K562 (cell line): ENCODE results near the gene ICAM1. TPM values are rescaled to one million over a fixed set of nuclear protein-coding genes. Genes with fewer than 3 reads are reported as not detected.
A peak's percentile ranks its signal among the peaks of the same experiment; 100 is the strongest.

Experiments
- ATF7 ChIP-seq: fragments of 450-650 bp; IDR thresholded peaks from 2 replicates; pipeline ENCODE4 v1.7.1; 2014; ENCODE audit warnings: mild to moderate bottlenecking, moderate library complexity
- CBFA2T2 ChIP-seq: fragments of 450-650 bp; conservative IDR thresholded peaks from 2 replicates; pipeline ENCODE4 v1.6.1; 2017; ENCODE audit warnings: mild to moderate bottlenecking
- FOXA1 ChIP-seq: fragments of 450-650 bp; IDR thresholded peaks from 2 replicates; pipeline ENCODE4 v1.6.1; 2016; ENCODE audit warnings: mild to moderate bottlenecking, borderline replicate concordance
- HES1 ChIP-seq: fragments of 450-650 bp; IDR thresholded peaks from 2 replicates; pipeline ENCODE4 v1.6.1; 2016; ENCODE audit warnings: low read depth, mild to moderate bottlenecking, moderate library complexity
- HNRNPK ChIP-seq: fragments of 200-400 bp; formaldehyde crosslinking; IDR thresholded peaks from one replicate; pipeline ENCODE4 v1.6.1; 2018; ENCODE audit warnings: mild to moderate bottlenecking, low read depth, low read length; ENCODE audit not compliant: poor library complexity, severe bottlenecking
- JUND ChIP-seq, 2 experiments: IDR thresholded peaks; 2 replicates in 1 of 2; 3 replicates in 1 of 2; pipeline ENCODE4 v1.6.1; 2011; ENCODE audit warnings: borderline replicate concordance in 2 of 2, low read depth in 2 of 2, low read length in 2 of 2, improper control_type of control experiment in 1 of 2, missing biosample characterization in 1 of 2, missing genetic modification characterization in 1 of 2, missing genetic modification reagents in 1 of 2
- KDM1A ChIP-seq, 2 experiments: fragments of 450-650 bp; IDR thresholded peaks; 2 replicates each; pipeline ENCODE4 v1.6.1; 2016; ENCODE audit warnings: mild to moderate bottlenecking in 2 of 2
- KLF10 ChIP-seq: fragments of 250-450 bp; sonication (Bioruptor Pico); IDR thresholded peaks from 2 replicates; pipeline ENCODE4 v1.6.1; 2021; ENCODE audit warnings: matching md5 sums
- NCOA4 ChIP-seq: fragments of 450-650 bp; IDR thresholded peaks from 2 replicates; pipeline ENCODE4 v1.6.1; 2018; ENCODE audit warnings: mild to moderate bottlenecking; ENCODE audit not compliant: partially characterized antibody
- NFE2 ChIP-seq: IDR thresholded peaks from 2 replicates; pipeline ENCODE4 v1.6.1; 2014; ENCODE audit warnings: antibody characterized with exemption, low read depth
- PPARD ChIP-seq: fragments of 250-450 bp; sonication (Bioruptor Pico); IDR thresholded peaks from 2 replicates; pipeline ENCODE4 v1.8.0; 2022; ENCODE audit warnings: inconsistent platforms, mild to moderate bottlenecking, moderate library complexity
- PTBP1 ChIP-seq: fragments of 200-400 bp; formaldehyde crosslinking; IDR thresholded peaks from 2 replicates; pipeline ENCODE4 v1.6.1; 2017; ENCODE audit warnings: low read depth, low read length
- TBL1XR1 ChIP-seq, 2 experiments: IDR thresholded peaks; 2 replicates each; pipeline ENCODE4 v1.6.1; 2012; ENCODE audit warnings: improper control_type of control experiment in 2 of 2, low read length in 2 of 2, mild to moderate bottlenecking in 1 of 2
- TFAP4 ChIP-seq: sonication (generic); formaldehyde crosslinking; IDR thresholded peaks from 2 replicates; pipeline ENCODE4 v1.8.0; 2022; ENCODE audit warnings: missing genetic modification reagents, mild to moderate bottlenecking, moderate library complexity, borderline replicate concordance
- USF1 ChIP-seq: sonication (generic); formaldehyde crosslinking; IDR thresholded peaks from 2 replicates; pipeline ENCODE4 v1.9.0; 2022; ENCODE audit warnings: mild to moderate bottlenecking, missing genetic modification reagents
- ZBTB49 ChIP-seq: sonication (generic); formaldehyde crosslinking; IDR thresholded peaks from 2 replicates; pipeline ENCODE4 v1.8.0; 2022; ENCODE audit warnings: missing genetic modification reagents, mild to moderate bottlenecking, borderline replicate concordance
- ZFP36 ChIP-seq: fragments of 150-350 bp; IDR thresholded peaks from 2 replicates; pipeline ENCODE4 v1.6.1; 2018; ENCODE audit warnings: low read length, low read depth; ENCODE audit not compliant: partially characterized antibody
- ZNF146 ChIP-seq: IDR thresholded peaks from one replicate; pipeline ENCODE4 v1.6.1; 2018; ENCODE audit warnings: missing compliant biosample characterization; ENCODE audit not compliant: unreplicated experiment
- ZNF174 ChIP-seq: fragments of 250-450 bp; sonication (Bioruptor Pico); IDR thresholded peaks from 2 replicates; pipeline ENCODE4 v1.4.0; 2020; ENCODE audit warnings: mild to moderate bottlenecking
- ZNF184 ChIP-seq: sonication (generic); formaldehyde crosslinking; IDR thresholded peaks from 2 replicates; pipeline ENCODE4 v1.5.0; 2020; ENCODE audit warnings: missing genetic modification reagents
- ZNF655 ChIP-seq: fragments of 250-450 bp; sonication (Bioruptor Pico); IDR thresholded peaks from 2 replicates; pipeline ENCODE4 v1.5.0; 2021
- polyA plus RNA-seq, 8 experiments: library from polyadenylated mRNA; depleted of rRNA in 4 of 8; stranded (reverse) in 5 of 8; unstranded in 3 of 8; fragments of >200 nt; fragmentation: Nextera tagmentation in 2 of 8; fragmentation: Illumina TruSeq in 1 of 8; extraction: Ambion mirVana in 2 of 8; extraction: Trizol in 1 of 8; gene quantifications; 2 replicates each; pipeline versions ENCODE4 v1.2.1 to v1.2.3, GENCODE V29; 2011 to 2014; ENCODE audit warnings: inconsistent platforms in 1 of 8, missing spikeins in 1 of 8
- total RNA-seq, 7 experiments: library from RNA; depleted of rRNA in 6 of 7; stranded (reverse); fragments of >200 nt in 6 of 7; fragmentation: Illumina TruSeq in 2 of 7; extraction: Trizol in 2 of 7; gene quantifications; 2 replicates each; pipeline versions ENCODE4 v1.2.1 to v1.2.3, GENCODE V29; 2011 to 2021; ENCODE audit warnings: low replicate concordance in 1 of 7

Gene ICAM1
- total and polyA plus RNA-seq, 9 of the 15 experiments (the other 6 are each of a cell fraction or from before 2014, with no cell fraction given): 2.3 to 24.4 (median 13.4) TPM

- TF ChIP-seq ZNF655 (CRISPR knock-in tag): no peak
- TF ChIP-seq ZNF146 (CRISPR knock-in tag): no peak
- TF ChIP-seq TBL1XR1 (IDR thresholded peaks at IDR 0.05; ENCODE audit: low read length in 2 of 2): peak in 1 of 2 experiments; percentile 53; a peak in 1 of 4 replicates
- peak; percentile 42 for TF ChIP-seq ATF7
- no peak for TF ChIP-seq PPARD (CRISPR knock-in tag)
- 0 out of 2 replicates have a peak, but pooled peaks have one; percentile 7 for TF ChIP-seq USF1 (CRISPR knock-in tag)
- peak; percentile 92 for TF ChIP-seq TFAP4 (CRISPR knock-in tag)
- no peak for TF ChIP-seq NCOA4
- TF ChIP-seq ZBTB49 (CRISPR knock-in tag): no peak
- no peak for TF ChIP-seq KLF10
- no peak for TF ChIP-seq HNRNPK
- TF ChIP-seq HES1: no peak
- no peak for TF ChIP-seq ZFP36
- peak in 1 of 2 experiments; percentile 81; a peak in 3 of 4 replicates for TF ChIP-seq KDM1A (IDR thresholded peaks at IDR 0.05)
- TF ChIP-seq NFE2: no peak
- TF ChIP-seq JUND (IDR thresholded peaks at IDR 0.05; ENCODE audit: borderline replicate concordance, low read depth, low read length): no peak; the same call in 1 of the 2 replicates
- TF ChIP-seq JUND (tag; IDR thresholded peaks at IDR 0.05; ENCODE audit: borderline replicate concordance, low read depth, low read length): peak; percentile 51; the same call in 2 of the 3 replicates
- TF ChIP-seq ZNF174: no peak
- TF ChIP-seq FOXA1: no peak
- no peak for TF ChIP-seq ZNF184 (CRISPR knock-in tag)
- no peak for TF ChIP-seq PTBP1
- peak; percentile 85 for TF ChIP-seq CBFA2T2
Measured at GRCh38 chr19:10299545-10300458, 28.9 kb downstream of the ICAM1 start (continued).
